Nucleus accumbens (tissue), 56 donors: ENCODE measurements around the gene SORBS1.

ENCODE experiments used
- DNase-seq, 56 donors: peaks; one replicate each; lab custom pipeline; 2025; lab: John Stamatoyannopoulos, UW

The SORBS1 gene

GRCh38 chr10:95308389-95309302 lies 252.5 kb downstream of the SORBS1 start:
- peak in 1 of 56 donors; percentile 4 for DNase-seq

GRCh38 chr10:95306851-95307250 lies 254.3 kb downstream of the SORBS1 start:
- no peak for DNase-seq

- DNase-seq, result no peak
These were observed 254.9 kb downstream of the SORBS1 start for GRCh38 chr10:95306318-95306650.

GRCh38 chr10:95305606-95306317 lies 255.4 kb downstream of the SORBS1 start:
- DNase-seq, result no peak

- no peak for DNase-seq
These were observed 256.2 kb downstream of the SORBS1 start for GRCh38 chr10:95304976-95305375.

GRCh38 chr10:95304463-95304862 lies 256.7 kb downstream of the SORBS1 start:
- DNase-seq, result no peak

- DNase-seq, result no peak
These were observed 257.2 kb downstream of the SORBS1 start for GRCh38 chr10:95303950-95304349.

- DNase-seq, result no peak
These were observed 257.6 kb downstream of the SORBS1 start for GRCh38 chr10:95303535-95303934.

GRCh38 chr10:95300022-95300539 lies 261.1 kb downstream of the SORBS1 start:
- no peak for DNase-seq

GRCh38 chr10:95297402-95297801 lies 263.8 kb downstream of the SORBS1 start:
- DNase-seq, result no peak

- DNase-seq, result no peak
These were observed 264.4 kb downstream of the SORBS1 start for GRCh38 chr10:95296764-95297163.

GRCh38 chr10:95295031-95295755 lies 266.0 kb downstream of the SORBS1 start:
- DNase-seq, result no peak

GRCh38 chr10:95293631-95294030 lies 267.5 kb downstream of the SORBS1 start:
- no peak for DNase-seq

- no peak for DNase-seq
These were observed 269.7 kb downstream of the SORBS1 start for GRCh38 chr10:95291365-95292039.

GRCh38 chr10:95290461-95291364 lies 270.5 kb downstream of the SORBS1 start, which contains the start of gene PDLIM1:
Gene PDLIM1 (minus strand): TSS chr10:95291003. CDS start chr10:95290915, 88 bp downstream.
- no peak for DNase-seq

GRCh38 chr10:95289921-95290421 lies 271.2 kb downstream of the SORBS1 start:
- DNase-seq, result no peak

- no peak for DNase-seq
These were observed 271.9 kb downstream of the SORBS1 start for GRCh38 chr10:95289003-95289920.

GRCh38 chr10:95288303-95288702 lies 272.9 kb downstream of the SORBS1 start:
- DNase-seq, result no peak
